ENCODE results near the gene PTTG1IP2. TPM values are rescaled to one million over a fixed set of nuclear protein-coding genes. Genes with fewer than 3 reads are reported as not detected.

Gene PTTG1IP2
- total RNA-seq, 1 experiment from 2014 or later = not detected

GRCh38 chr7:90472805-90473540 lies 3.5 kb downstream of the PTTG1IP2 start:
- no peaks in the 10 kb centered on the region for H3K4me1 Mint-ChIP-seq
- Histone ChIP-seq H3K9ac (ENCODE audit: extremely low read depth, insufficient read length, low read length) (no peak overlapping the region), H3K23ac (ENCODE audit: insufficient read length, low read depth, low read length) (no peak overlapping the region), H2BK120ac (ENCODE audit: low read depth, low read length, poor library complexity, severe bottlenecking) (no peak overlapping the region), H3K4ac (ENCODE audit: low read depth, low read length) (no peak overlapping the region), H4K91ac (ENCODE audit: insufficient read length, low read depth, low read length) (no peak overlapping the region), H3K79me2 (ENCODE audit: insufficient read depth, low read length) (no peaks in the 10 kb centered on the region), H2BK5ac (ENCODE audit: insufficient read length, low read length) (no peak overlapping the region), H3K56ac (ENCODE audit: insufficient read length, low read depth, low read length) (no peak overlapping the region), H4K20me1 (ENCODE audit: control insufficient read depth, insufficient read depth, insufficient read length) (no peaks in the 10 kb centered on the region), H2BK15ac (ENCODE audit: low read depth, low read length) (no peak overlapping the region), H3K27me3 (ENCODE audit: insufficient read depth, low read length) (no peaks in the 10 kb centered on the region), H2AFZ (ENCODE audit: low read length) (no peak overlapping the region), H3K4me2 (ENCODE audit: insufficient read depth, insufficient read length, low read length) (no peak overlapping the region), H2BK12ac (ENCODE audit: insufficient read length, low read depth, low read length) (no peak overlapping the region), H3K9me3 (ENCODE audit: control insufficient read depth, low read depth, low read length) (no peaks in the 10 kb centered on the region), H3K18ac (ENCODE audit: insufficient read length, low read depth, low read length) (no peak overlapping the region), H4K8ac (replicated peaks; ENCODE audit: insufficient read length, low read depth, low read length) (no peak overlapping the region), H3K23me2 (ENCODE audit: insufficient read length, low read depth, low read length, poor library complexity, severe bottlenecking) (no peaks in the 10 kb centered on the region), H4K5ac (ENCODE audit: insufficient read length, low read depth, low read length) (no peak overlapping the region), H3K14ac (ENCODE audit: insufficient read depth, low read length) (no peak overlapping the region), H3K79me1 (ENCODE audit: insufficient read depth, low read depth, low read length, poor library complexity, severe bottlenecking) (no peaks in the 10 kb centered on the region), H3K27ac (ENCODE audit: insufficient read length, low read depth, low read length) (no peak overlapping the region), H2AK5ac (ENCODE audit: insufficient read length, low read length) (no peak overlapping the region), H3K4me1 (ENCODE audit: insufficient read depth, low read length) (no peaks in the 10 kb centered on the region), H3T11ph (ENCODE audit: low read length) (no peak overlapping the region), H2BK20ac (ENCODE audit: low read depth, low read length, poor library complexity, severe bottlenecking) (no peak overlapping the region)
- no peaks in the 10 kb centered on the region for H3K27me3 Mint-ChIP-seq (ENCODE audit: low read depth)
- DNase-seq = no peak
- H3K36me3 Mint-ChIP-seq (ENCODE audit: insufficient read depth in 1 of 3, low read depth in 3 of 3) = no peaks in the 10 kb centered on the region; a peak in 1 of 7 replicates
- no peak overlapping the region for H3K27ac Mint-ChIP-seq
- no peak overlapping the region for H3K4me3 Mint-ChIP-seq
- no CpG with 5 or more reads among the region's 1 CpG for WGBS (ENCODE audit: extremely low coverage, insufficient read length, low lambda C conversion rate)
- no peaks in the 10 kb centered on the region for H3K9me3 Mint-ChIP-seq
- no peak for TF ChIP-seq CTCF (conservative IDR thresholded peaks at IDR 0.05)

All from H9 (cell line).